ENCODE measurements around the gene AGAP1.

The AGAP1 gene

GRCh38 chr2:235679471-235679870 is 185.6 kb downstream of the AGAP1 start:
- no peak for DNase-seq (ENCODE audit: low read depth in 4 of 4, low spot score in 1 of 4)

- no peak for DNase-seq (ENCODE audit: low read depth in 4 of 4, low spot score in 1 of 4)
Measured at GRCh38 chr2:235685024-235685721, 191.3 kb downstream of the AGAP1 start.

GRCh38 chr2:235688511-235689426 is 194.9 kb downstream of the AGAP1 start:
- no peak for DNase-seq (ENCODE audit: low read depth in 4 of 4, low spot score in 1 of 4)

GRCh38 chr2:235689427-235689853 is 195.6 kb downstream of the AGAP1 start:
- no peak for DNase-seq (ENCODE audit: low read depth in 4 of 4, low spot score in 1 of 4)

GRCh38 chr2:235690082-235690808 is 196.4 kb downstream of the AGAP1 start:
- no peak for DNase-seq (ENCODE audit: low read depth in 4 of 4, low spot score in 1 of 4)

- DNase-seq (ENCODE audit: low read depth in 4 of 4, low spot score in 1 of 4) = no peak
Measured at GRCh38 chr2:235690809-235691450, 197.1 kb downstream of the AGAP1 start.

- no peak for DNase-seq (ENCODE audit: low read depth in 4 of 4, low spot score in 1 of 4)
Measured at GRCh38 chr2:235692076-235692475, 198.2 kb downstream of the AGAP1 start.

- no peak for DNase-seq (ENCODE audit: low read depth in 4 of 4, low spot score in 1 of 4)
Measured at GRCh38 chr2:235692671-235693171, 198.9 kb downstream of the AGAP1 start.

GRCh38 chr2:235693279-235693678 is 199.4 kb downstream of the AGAP1 start:
- no peak for DNase-seq (ENCODE audit: low read depth in 4 of 4, low spot score in 1 of 4)

GRCh38 chr2:235694721-235695601 is 201.1 kb downstream of the AGAP1 start:
- no peak for DNase-seq (ENCODE audit: low read depth in 4 of 4, low spot score in 1 of 4)

GRCh38 chr2:235695602-235695895 is 201.7 kb downstream of the AGAP1 start:
- DNase-seq (ENCODE audit: low read depth in 4 of 4, low spot score in 1 of 4) = no peak

GRCh38 chr2:235697041-235697440 is 203.2 kb downstream of the AGAP1 start:
- no peak for DNase-seq (ENCODE audit: low read depth in 4 of 4, low spot score in 1 of 4)

GRCh38 chr2:235698028-235698427 is 204.2 kb downstream of the AGAP1 start:
- DNase-seq (ENCODE audit: low read depth in 4 of 4, low spot score in 1 of 4) = no peak

- DNase-seq (ENCODE audit: low read depth in 4 of 4, low spot score in 1 of 4) = no peak
Measured at GRCh38 chr2:235698491-235698890, 204.6 kb downstream of the AGAP1 start.

GRCh38 chr2:235699576-235699975 is 205.7 kb downstream of the AGAP1 start:
- DNase-seq (ENCODE audit: low read depth in 4 of 4, low spot score in 1 of 4) = no peak

GRCh38 chr2:235701206-235701981 is 207.6 kb downstream of the AGAP1 start:
- DNase-seq (ENCODE audit: low read depth in 4 of 4, low spot score in 1 of 4) = no peak

- no peak for DNase-seq (ENCODE audit: low read depth in 4 of 4, low spot score in 1 of 4)
Measured at GRCh38 chr2:235702186-235702585, 208.3 kb downstream of the AGAP1 start.

GRCh38 chr2:235703711-235704295 is 210.0 kb downstream of the AGAP1 start:
- DNase-seq (ENCODE audit: low read depth in 4 of 4, low spot score in 1 of 4) = no peak

- DNase-seq (ENCODE audit: low read depth in 4 of 4, low spot score in 1 of 4) = no peak
Measured at GRCh38 chr2:235705296-235705695, 211.5 kb downstream of the AGAP1 start.
